Endodermal cell (in vitro differentiated cells): ENCODE measurements around the gene LATS2. TPM values are rescaled to one million over a fixed set of nuclear protein-coding genes. Genes with fewer than 3 reads are reported as not detected.
A peak's percentile ranks its signal among the peaks of the same experiment; 100 is the strongest.

Experiments used
- DNase-seq: peaks from one replicate; pipeline ENCODE4 v3.0.0-alpha.2; 2017
- H3K27ac ChIP-seq: 2 replicates; pipeline ENCODE4 v1.5.1; 2013; ENCODE audit warnings: mild to moderate bottlenecking, low read depth, low read length, moderate library complexity
- H3K27me3 ChIP-seq: 2 replicates; pipeline ENCODE4 v1.6.1; 2013; ENCODE audit warnings: mild to moderate bottlenecking, low read length, moderate library complexity; ENCODE audit not compliant: insufficient read depth, control insufficient read depth, poor library complexity, severe bottlenecking
- H3K36me3 ChIP-seq: 2 replicates; pipeline ENCODE4 v1.7.0; 2013; ENCODE audit warnings: mild to moderate bottlenecking, low read length, moderate library complexity; ENCODE audit not compliant: control insufficient read depth, insufficient read depth
- H3K4me1 ChIP-seq: one replicate; pipeline ENCODE4 v1.7.0; 2013; ENCODE audit warnings: low read length; ENCODE audit not compliant: control insufficient read depth, insufficient read depth
- H3K4me3 ChIP-seq: 2 replicates; pipeline ENCODE4 v1.5.1; 2013; ENCODE audit warnings: mild to moderate bottlenecking, low read length, moderate library complexity
- H3K9ac ChIP-seq: 2 replicates; pipeline ENCODE4 v1.6.1; 2013; ENCODE audit warnings: mild to moderate bottlenecking, low read length, moderate library complexity; ENCODE audit not compliant: poor library complexity, severe bottlenecking; ENCODE audit errors: extremely low read depth
- H3K9me3 ChIP-seq: 2 replicates; pipeline ENCODE4 v1.6.1; 2013; ENCODE audit warnings: mild to moderate bottlenecking, low read length, moderate library complexity; ENCODE audit not compliant: control insufficient read depth
- H3K27ac Mint-ChIP-seq: 2 replicates; pipeline ENCODE4 v1.8.0; 2020; ENCODE audit warnings: mixed read lengths
- H3K27me3 Mint-ChIP-seq: 2 replicates; pipeline ENCODE4 v1.8.0; 2021; ENCODE audit warnings: mild to moderate bottlenecking, mixed read lengths; ENCODE audit not compliant: insufficient read depth
- H3K36me3 Mint-ChIP-seq: 2 replicates; pipeline ENCODE4 v1.8.0; 2020; ENCODE audit warnings: low read depth, mixed read lengths
- H3K4me1 Mint-ChIP-seq: 2 replicates; pipeline ENCODE4 v1.8.0; 2020; ENCODE audit warnings: mixed read lengths
- H3K4me3 Mint-ChIP-seq: 2 replicates; pipeline ENCODE4 v1.8.0; 2020; ENCODE audit warnings: mild to moderate bottlenecking, moderate library complexity, mixed read lengths
- H3K9me3 Mint-ChIP-seq: 2 replicates; pipeline ENCODE4 v1.8.0; 2020; ENCODE audit warnings: mild to moderate bottlenecking, mixed read lengths
- WGBS, 2 experiments: methylation state at CpG; one replicate each; pipeline versions ENCODE4 v1.1.5 to v1.1.7; 2013; ENCODE audit warnings: missing lambda C conversion rate in 2 of 2, mixed read lengths in 1 of 2; ENCODE audit not compliant: insufficient coverage in 1 of 2, insufficient read length in 1 of 2; 5-methylcytosine and 5-hydroxymethylcytosine counted together
- long read RNA-seq, 4 experiments: library from polyadenylated mRNA in 2 of 4; library from RNA in 1 of 4; library from capped mRNA in 1 of 4; stranded (forward) in 3 of 4; unstranded in 1 of 4; transcript quantifications; one replicate each; pipeline ENCODE4 v2.0.0, GENCODE V29; 2020 to 2021; ENCODE audit warnings: inconsistent platforms in 1 of 4
- polyA plus RNA-seq, 2 experiments: library from polyadenylated mRNA; stranded (reverse); fragments of 50-300 nt; gene quantifications; one replicate each; pipeline ENCODE4 v1.2.3, GENCODE V29; 2013
- total RNA-seq, 2 donors: library from RNA; stranded (reverse); fragmentation: NEBNext Ultra II Directional in 1 of 2; extraction: Animal tissue kit (Norgen Biotek cat#: 25700) in 1 of 2; gene quantifications; 2 replicates in 1 of 2; 3 replicates in 1 of 2; pipeline ENCODE4 v1.2.1, GENCODE V29; 2021
- TF ChIP-seq, protein P1 (sequence below): fragments of 200-600 bp; sonication (generic); conservative IDR thresholded peaks from 2 replicates; pipeline ENCODE4 v1.5.0; 2021; ENCODE audit warnings: antibody characterized with exemption, mild to moderate bottlenecking

The LATS2 gene
- 10 to 100 TPM; 26.2 to 35.4 TPM for total RNA-seq
- polyA plus RNA-seq (2013, experiment 1 of 2), result 15.3 TPM
- polyA plus RNA-seq (2013, experiment 2 of 2), result 15.9 TPM
- long read RNA-seq, experiment 1, full-length matches to known transcripts, result 1 of 9 reads
- long read RNA-seq, experiment 1, partial matches to known transcripts, result 8 of 9 reads
- long read RNA-seq, experiment 1, other reads (novel, unspliced or antisense), result 0 of 9 reads
- long read RNA-seq, experiment 2, full-length matches to known transcripts, result 4 of 14 reads
- long read RNA-seq, experiment 2, partial matches to known transcripts, result 3 of 14 reads
- long read RNA-seq, experiment 2, other reads (novel, unspliced or antisense), result 7 of 14 reads
- long read RNA-seq, experiment 3, partial matches to known transcripts, result 5 of 7 reads
- long read RNA-seq, experiment 3, other reads (novel, unspliced or antisense), result 2 of 7 reads
- long read RNA-seq, experiment 4, partial matches to known transcripts, result 0 of 1 reads
- long read RNA-seq, experiment 4, other reads (novel, unspliced or antisense), result 1 of 1 reads

DNA sequence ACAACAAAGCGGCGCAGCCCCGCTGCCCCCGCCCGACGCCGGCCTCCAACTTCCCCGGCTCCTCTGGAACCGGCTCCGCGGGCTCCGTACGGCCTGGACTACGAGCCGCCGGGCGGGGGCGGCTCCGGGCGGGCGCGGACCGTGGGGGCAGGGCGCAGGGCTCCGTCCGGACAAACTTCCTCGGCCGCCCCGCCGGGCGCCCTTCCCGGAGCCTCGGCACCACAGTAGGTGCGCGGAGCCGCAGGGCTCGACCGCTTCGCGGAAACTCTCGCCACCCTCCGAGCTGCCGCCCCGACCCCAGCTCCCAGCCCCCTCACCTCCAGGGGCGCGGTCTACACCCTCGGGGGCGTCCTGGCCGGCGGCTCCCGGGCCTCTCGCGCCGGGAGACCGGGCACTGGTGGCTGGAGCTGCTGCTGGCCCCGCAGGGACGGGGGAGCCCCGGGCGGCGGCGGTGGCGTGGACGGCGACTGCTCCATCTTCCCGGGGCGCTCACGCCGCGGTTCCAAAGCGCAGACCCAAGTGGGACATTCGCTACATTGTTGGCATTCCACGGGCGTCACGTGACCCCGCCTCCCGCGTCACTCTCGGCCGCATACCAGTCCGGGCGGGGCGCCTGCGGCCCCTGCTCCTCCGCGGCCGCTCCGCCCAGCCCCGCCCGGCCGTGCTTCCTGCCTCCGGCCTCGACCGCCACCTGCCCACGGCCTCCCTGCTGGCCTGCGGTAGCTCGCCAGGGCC lies at the start of gene LATS2:
Gene LATS2 (minus strand): TSS at position 558 of the 735 bp plus-strand sequence. CDS start 15,560 bp downstream, outside the sequence.
- no peaks in the 10 kb centered on the region for H3K9me3 ChIP-seq

DNA sequence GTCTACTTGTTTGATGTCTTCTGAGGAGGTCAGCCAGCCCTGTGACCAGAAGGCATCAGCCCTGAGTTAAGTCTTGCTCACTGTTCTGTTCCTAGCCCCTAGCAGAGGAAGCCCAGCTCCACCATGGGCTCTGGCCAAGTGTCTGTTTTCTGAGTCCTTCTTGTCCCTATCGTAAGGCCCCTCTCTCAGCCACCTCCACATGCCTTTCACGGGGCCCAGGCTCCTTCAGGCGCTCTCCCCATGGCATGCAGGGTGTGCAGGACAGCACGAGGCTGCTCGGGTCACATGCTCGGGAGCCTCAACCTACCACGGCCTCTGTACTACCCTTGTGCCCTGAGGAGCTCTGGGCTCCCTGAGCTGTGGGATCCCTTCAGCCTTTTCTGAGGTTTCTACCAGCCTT lies 47.8 kb upstream of the LATS2 start:
- no peak overlapping the region for H3K4me3 ChIP-seq

More for the DNA sequence above, at the start of gene LATS2:
- peaks cover 8% of the 10 kb centered on the region for H3K4me1 Mint-ChIP-seq
- H3K4me3 ChIP-seq, result peak within 1 kb of the TSS; percentile 80
- H3K36me3 Mint-ChIP-seq, result peaks cover 8% of the 10 kb centered on the region
- H3K9me3 Mint-ChIP-seq, result no peaks in the 10 kb centered on the region
- H3K4me3 Mint-ChIP-seq, result peak within 1 kb of the TSS; percentile 73
- DNase-seq, result peak; percentile 98
- H3K27me3 ChIP-seq, result no peaks in the 10 kb centered on the region
- peaks cover 2% of the 10 kb centered on the region for H3K27me3 Mint-ChIP-seq
- H3K27ac ChIP-seq, result peak within 1 kb of the TSS; percentile 99
- peak within 1 kb of the TSS; percentile 86 for H3K27ac Mint-ChIP-seq
- TF ChIP-seq, protein P1, sequence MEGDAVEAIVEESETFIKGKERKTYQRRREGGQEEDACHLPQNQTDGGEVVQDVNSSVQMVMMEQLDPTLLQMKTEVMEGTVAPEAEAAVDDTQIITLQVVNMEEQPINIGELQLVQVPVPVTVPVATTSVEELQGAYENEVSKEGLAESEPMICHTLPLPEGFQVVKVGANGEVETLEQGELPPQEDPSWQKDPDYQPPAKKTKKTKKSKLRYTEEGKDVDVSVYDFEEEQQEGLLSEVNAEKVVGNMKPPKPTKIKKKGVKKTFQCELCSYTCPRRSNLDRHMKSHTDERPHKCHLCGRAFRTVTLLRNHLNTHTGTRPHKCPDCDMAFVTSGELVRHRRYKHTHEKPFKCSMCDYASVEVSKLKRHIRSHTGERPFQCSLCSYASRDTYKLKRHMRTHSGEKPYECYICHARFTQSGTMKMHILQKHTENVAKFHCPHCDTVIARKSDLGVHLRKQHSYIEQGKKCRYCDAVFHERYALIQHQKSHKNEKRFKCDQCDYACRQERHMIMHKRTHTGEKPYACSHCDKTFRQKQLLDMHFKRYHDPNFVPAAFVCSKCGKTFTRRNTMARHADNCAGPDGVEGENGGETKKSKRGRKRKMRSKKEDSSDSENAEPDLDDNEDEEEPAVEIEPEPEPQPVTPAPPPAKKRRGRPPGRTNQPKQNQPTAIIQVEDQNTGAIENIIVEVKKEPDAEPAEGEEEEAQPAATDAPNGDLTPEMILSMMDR, result peak; percentile 40
- 0% methylated on average over 12 to 96 of the region's 96 CpGs for WGBS, 2 experiments
- H3K9ac ChIP-seq, result peak within 1 kb of the TSS; percentile 100
- H3K4me1 ChIP-seq, result no peaks in the 10 kb centered on the region
- H3K36me3 ChIP-seq, result peaks cover 10% of the 10 kb centered on the region

DNA sequence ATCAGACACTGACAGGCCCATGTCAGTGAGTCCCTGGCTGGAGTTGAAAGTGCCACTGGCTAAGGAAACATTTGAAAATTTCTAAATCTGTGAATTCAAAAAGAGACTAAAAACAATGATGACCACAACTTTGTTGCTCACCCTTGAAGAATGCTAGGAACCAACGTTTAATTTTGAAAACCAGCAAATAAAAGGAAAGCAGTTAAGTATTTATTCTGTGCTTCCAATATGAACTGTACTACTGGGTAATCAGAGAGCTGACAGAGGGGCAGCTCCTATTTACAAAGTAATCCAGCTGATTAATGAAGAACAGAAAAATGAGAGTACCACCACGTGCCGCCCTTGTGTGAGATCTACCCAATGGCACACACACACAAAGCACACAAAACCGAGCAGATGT lies 44.7 kb upstream of the LATS2 start:
- no peak overlapping the region for H3K27ac Mint-ChIP-seq
- 59 to 81% methylated on average over 3 to 4 of the region's 4 CpGs for WGBS, 2 experiments
- H3K4me3 ChIP-seq, result no peak overlapping the region
- no peak overlapping the region for H3K27ac ChIP-seq
- H3K27me3 ChIP-seq, result no peaks in the 10 kb centered on the region
- no peaks in the 10 kb centered on the region for H3K36me3 ChIP-seq
- H3K4me1 Mint-ChIP-seq, result peaks cover 3% of the 10 kb centered on the region
- no peak for DNase-seq
- H3K9me3 Mint-ChIP-seq, result no peaks in the 10 kb centered on the region
- no peaks in the 10 kb centered on the region for H3K36me3 Mint-ChIP-seq
- H3K9ac ChIP-seq, result no peak overlapping the region
- no peaks in the 10 kb centered on the region for H3K4me1 ChIP-seq
- no peaks in the 10 kb centered on the region for H3K27me3 Mint-ChIP-seq
- H3K4me3 Mint-ChIP-seq, result no peak overlapping the region
- no peaks in the 10 kb centered on the region for H3K9me3 ChIP-seq
- TF ChIP-seq, protein P1, result no peak

More for the DNA sequence above, 47.8 kb upstream of the LATS2 start:
- DNase-seq, result no peak
- Mint-ChIP-seq H3K9me3 (no peaks in the 10 kb centered on the region), H3K27ac (no peak overlapping the region), H3K36me3 (no peaks in the 10 kb centered on the region), H3K4me3 (no peak overlapping the region), H3K4me1 (peaks cover 7% of the 10 kb centered on the region), H3K27me3 (no peaks in the 10 kb centered on the region)
- Histone ChIP-seq H3K9ac (no peak overlapping the region), H3K4me1 (no peaks in the 10 kb centered on the region), H3K9me3 (no peaks in the 10 kb centered on the region), H3K27ac (no peak overlapping the region), H3K36me3 (no peaks in the 10 kb centered on the region), H3K27me3 (no peaks in the 10 kb centered on the region)
- TF ChIP-seq, protein P1, result no peak
- 81 to 91% methylated on average over 2 to 7 of the region's 7 CpGs for WGBS, 2 experiments
